ENCODE data around the gene PPARD. TPM values are rescaled to one million over a fixed set of nuclear protein-coding genes. Genes with fewer than 3 reads are reported as not detected.
A peak's percentile ranks its signal among the peaks of the same experiment; 100 is the strongest.

Gene PPARD
- total and polyA plus RNA-seq, 2 of the 13 experiments (the other 11 are each of a cell fraction or from before 2014, with no cell fraction given), result 6.1 to 13.3 TPM

- TF ChIP-seq NFAT5 (CRISPR knock-in tag; IDR thresholded peaks at IDR 0.05) (no peak), ZNF556 (CRISPR knock-in tag; IDR thresholded peaks at IDR 0.05; ENCODE audit: borderline replicate concordance) (peak; percentile 86; the same call in 1 of the 2 replicates), MTF1 (CRISPR knock-in tag; IDR thresholded peaks at IDR 0.05) (no peak), ARNT (IDR thresholded peaks at IDR 0.05) (no peak), NR0B2 (CRISPR knock-in tag; IDR thresholded peaks at IDR 0.05) (no peak), NFIC (IDR thresholded peaks at IDR 0.05; ENCODE audit: low read length) (0 out of 2 replicates have a peak, but pooled peaks have one; percentile 21), ZMYM2 (CRISPR knock-in tag; IDR thresholded peaks at IDR 0.05) (no peak), THAP9 (CRISPR knock-in tag; IDR thresholded peaks at IDR 0.05; ENCODE audit: borderline replicate concordance) (peak; percentile 19; the same call in 1 of the 2 replicates), BATF2 (CRISPR knock-in tag; IDR thresholded peaks at IDR 0.05) (no peak), SMARCC2 (IDR thresholded peaks at IDR 0.05) (no peak), ZNF333 (CRISPR knock-in tag; IDR thresholded peaks at IDR 0.05; ENCODE audit: borderline replicate concordance) (no peak), PRDM15 (CRISPR knock-in tag; IDR thresholded peaks at IDR 0.05) (no peak), ZNF709 (CRISPR knock-in tag; IDR thresholded peaks at IDR 0.05) (no peak), CHD4 (IDR thresholded peaks at IDR 0.05; ENCODE audit: borderline replicate concordance, low read length) (no peak), ZNF326 (CRISPR knock-in tag; IDR thresholded peaks at IDR 0.05; ENCODE audit: borderline replicate concordance) (no peak), TMF1 (CRISPR knock-in tag; IDR thresholded peaks at IDR 0.05; ENCODE audit: low read depth) (peak; percentile 36; the same call in 1 of the 2 replicates)
Measured at GRCh38 chr6:35428421-35429149, 86.2 kb downstream of the PPARD start (continued).

All from HepG2 (cell line).